GM12801 (cell line): ENCODE measurements around the gene DOCK11.

Source experiments
- CTCF ChIP-seq: IDR thresholded peaks from one replicate; pipeline ENCODE4 v1.5.1; 2011; ENCODE audit warnings: control low read depth; ENCODE audit not compliant: insufficient read length; ENCODE audit errors: extremely low read depth

DOCK11 gene

GRCh38 chrX:118475903-118476302, 19.7 kb upstream of the DOCK11 start:
- TF ChIP-seq CTCF, result no peak

GRCh38 chrX:118480172-118480571, 15.4 kb upstream of the DOCK11 start:
- no peak for TF ChIP-seq CTCF

GRCh38 chrX:118484216-118484903, 11.3 kb upstream of the DOCK11 start:
- no peak for TF ChIP-seq CTCF

GRCh38 chrX:118493016-118493415, 2.6 kb upstream of the DOCK11 start:
- no peak for TF ChIP-seq CTCF

- TF ChIP-seq CTCF, result no peak
Observed at GRCh38 chrX:118493653-118494297, 1.8 kb upstream of the DOCK11 start.

- no peak for TF ChIP-seq CTCF
Observed at GRCh38 chrX:118495958-118496762, 545 bp downstream of the DOCK11 start.

GRCh38 chrX:118496763-118497079, 1.1 kb downstream of the DOCK11 start:
- no peak for TF ChIP-seq CTCF
